Stimulated activated CD8-positive, alpha-beta memory T cell treated with anti-CD3 and anti-CD28 coated beads, Interleukin-15, amount 100 ng/mL, for 4 hours (primary cell): ENCODE measurements around the gene MYL6.
"Not testable (repeated sequence)": the region's sequence is repeated elsewhere in the genome, so short reads cannot be mapped to it uniquely, and the experiment has no call there.

Experiments used
- DNase-seq, 2 donors: peaks; one replicate each; pipeline ENCODE4 v3.0.0-alpha.2; 2020; ENCODE audit warnings: low read depth in 2 of 2

MYL6 gene

DNA sequence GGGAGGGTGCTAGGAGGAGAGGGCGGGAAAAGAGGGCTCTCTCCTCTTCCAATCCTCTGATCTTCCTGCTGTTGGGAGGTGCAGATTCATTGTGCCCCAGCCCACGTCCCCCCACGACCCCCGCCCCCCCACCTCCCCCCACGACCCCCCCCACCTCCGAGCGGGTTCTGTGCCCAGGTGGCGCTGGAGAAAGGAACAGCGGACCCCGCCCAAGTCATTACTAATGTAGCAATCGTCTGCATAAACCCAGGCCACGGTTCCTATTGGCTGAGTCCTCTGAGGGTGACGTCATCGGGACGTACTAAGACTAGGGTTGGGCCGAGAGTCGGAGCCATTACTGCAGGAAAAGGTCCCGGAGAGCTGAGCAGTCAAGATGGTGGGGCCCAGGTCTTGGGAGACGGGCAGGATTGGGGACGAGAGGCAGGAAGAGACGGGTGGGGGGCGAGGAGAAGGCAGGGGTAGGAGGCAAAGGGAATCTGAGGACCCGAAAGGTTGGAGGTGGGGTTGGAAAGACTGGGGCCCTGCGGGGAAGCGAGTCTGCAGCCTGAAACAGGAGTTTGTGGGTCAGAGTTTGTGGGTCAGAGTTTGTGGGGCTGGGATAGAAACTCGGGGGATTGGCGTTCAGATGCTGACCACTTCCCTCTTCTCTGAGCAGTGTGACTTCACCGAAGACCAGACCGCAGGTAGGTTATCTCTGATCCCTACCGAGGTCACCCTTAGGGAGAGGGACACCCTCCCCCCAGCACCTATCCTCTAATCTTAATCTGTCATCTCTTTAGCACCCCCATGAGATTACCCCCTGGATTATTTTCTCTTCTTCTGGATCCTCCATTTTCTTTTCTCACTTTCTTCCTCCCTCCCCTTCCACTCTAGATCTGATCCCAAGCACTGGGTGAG, at the start of gene MYL6:
MYL6 (plus strand) TSS at position 331 of the 897 bp plus-strand sequence; CDS start at position 374, 43 bp downstream.
- DNase-seq: peak; percentile 67 to 87

DNA sequence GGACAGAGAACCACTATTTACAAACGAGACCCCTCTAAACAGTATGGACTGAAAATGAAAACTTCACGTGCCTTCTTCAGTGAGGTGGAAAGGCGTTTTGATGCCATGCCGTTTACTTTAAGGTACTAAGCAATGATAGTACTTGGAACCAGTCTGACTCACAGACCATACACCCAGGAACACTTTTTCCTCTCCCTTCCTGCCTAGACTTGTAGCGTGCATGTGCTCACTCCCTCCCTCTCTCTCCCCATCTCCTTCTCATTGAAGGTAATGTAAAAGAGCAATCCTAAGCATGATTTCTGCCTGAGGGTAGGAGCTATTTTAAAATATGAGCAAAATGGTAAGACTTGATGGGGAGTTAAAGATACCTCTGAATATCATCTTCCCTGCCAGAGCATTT, 47.6 kb upstream of the MYL6 start:
- DNase-seq: no peak

DNA sequence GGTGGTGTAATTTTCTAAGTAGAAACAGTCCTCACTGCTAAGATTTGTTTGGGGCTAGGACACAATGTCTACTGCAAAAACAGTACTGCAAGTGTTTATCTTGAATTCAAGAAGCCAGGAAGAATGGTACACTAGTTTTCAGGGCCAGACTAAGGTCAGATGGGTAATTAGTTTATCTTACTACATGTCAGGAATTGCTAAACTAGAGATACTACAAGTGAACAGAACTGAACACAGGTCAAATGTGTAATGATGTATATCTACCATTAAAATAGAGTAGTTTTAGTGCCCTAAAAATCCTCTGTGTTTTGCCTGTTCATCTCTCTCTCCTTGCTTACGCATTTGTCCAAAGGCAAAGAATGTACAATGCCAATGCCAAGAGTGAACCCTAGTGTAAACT, 44.1 kb upstream of the MYL6 start:
- DNase-seq: no peak

DNA sequence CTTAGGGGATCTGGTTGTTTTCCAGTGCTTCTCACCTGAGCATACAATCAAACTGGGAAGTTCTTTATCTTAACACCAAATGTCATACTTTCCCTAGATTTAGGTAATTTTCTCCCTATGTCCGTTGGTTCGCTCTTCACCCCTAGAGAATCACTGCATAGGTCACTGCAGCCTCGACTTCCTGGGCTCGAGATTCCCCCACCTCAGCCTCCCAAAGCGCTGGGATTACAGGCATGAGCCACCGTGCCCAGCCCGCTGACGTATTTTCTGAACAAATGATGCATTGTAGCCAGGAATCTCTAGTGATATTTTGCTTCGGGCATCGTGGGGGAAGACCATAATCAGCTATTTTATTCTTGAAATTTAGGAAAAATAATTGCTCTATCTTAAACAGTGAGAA, 42.8 kb upstream of the MYL6 start:
- DNase-seq: no peak

DNA sequence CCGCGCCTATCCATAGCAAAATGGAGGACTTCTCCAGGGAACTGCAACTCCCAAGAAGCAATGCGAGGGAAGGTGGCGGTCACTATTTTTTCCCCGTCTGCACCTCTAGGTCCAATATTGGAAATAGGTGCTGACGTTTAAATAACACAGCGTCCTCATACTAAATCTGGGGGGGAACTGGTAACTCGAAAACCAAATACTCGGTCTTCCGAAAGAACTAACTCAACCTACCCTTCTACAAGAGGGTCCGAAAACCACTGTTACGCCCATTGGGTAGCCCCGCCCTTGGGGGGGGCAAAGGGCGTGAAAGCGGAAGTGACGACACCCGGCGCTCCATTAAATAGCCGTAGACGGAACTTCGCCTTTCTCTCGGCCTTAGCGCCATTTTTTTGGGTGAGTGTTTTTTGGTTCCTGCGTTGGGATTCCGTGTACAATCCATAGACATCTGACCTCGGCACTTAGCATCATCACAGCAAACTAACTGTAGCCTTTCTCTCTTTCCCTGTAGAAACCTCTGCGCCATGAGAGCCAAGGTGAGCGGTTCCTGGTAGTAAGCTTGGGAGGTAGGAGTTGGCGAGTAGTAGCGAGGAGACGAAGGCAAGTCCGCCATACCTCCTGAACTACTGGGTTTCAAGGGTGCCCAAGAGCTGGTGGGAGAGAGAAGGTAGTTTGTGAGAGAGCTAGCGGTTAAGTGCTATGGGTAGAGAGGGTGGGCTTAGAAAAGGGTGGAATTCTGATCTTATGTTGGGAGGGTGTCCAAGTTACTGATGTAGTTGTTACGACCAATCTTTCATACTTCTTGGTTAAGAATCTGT, 41.7 kb upstream of the MYL6 start, which contains the start of gene RPL41:
RPL41 (plus strand) TSS at position 367 of the 815 bp plus-strand sequence.
- DNase-seq: peak; percentile 83 to 89

DNA sequence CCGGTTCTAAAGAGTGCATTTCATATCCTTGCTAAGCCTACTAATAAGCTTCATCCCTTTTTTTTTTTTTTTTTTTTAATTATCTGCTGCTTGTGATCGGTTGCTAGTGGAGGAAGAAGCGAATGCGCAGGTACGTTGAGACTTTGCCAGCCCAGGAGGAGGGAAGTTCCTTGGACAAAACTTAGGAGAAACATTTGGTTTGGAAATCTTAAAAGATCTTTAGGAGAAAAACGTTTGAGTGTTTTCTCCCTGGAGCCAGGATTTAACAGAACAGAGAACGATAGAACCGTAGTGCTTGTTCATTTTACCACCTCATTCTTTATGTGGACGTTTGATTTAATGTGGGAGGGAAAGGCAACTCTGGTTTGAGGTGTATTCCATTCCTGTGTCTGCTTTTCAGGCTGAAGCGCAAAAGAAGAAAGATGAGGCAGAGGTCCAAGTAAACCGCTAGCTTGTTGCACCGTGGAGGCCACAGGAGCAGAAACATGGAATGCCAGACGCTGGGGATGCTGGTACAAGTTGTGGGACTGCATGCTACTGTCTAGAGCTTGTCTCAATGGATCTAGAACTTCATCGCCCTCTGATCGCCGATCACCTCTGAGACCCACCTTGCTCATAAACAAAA, 41.0 kb upstream of the MYL6 start:
- DNase-seq: not testable (repeated sequence)

DNA sequence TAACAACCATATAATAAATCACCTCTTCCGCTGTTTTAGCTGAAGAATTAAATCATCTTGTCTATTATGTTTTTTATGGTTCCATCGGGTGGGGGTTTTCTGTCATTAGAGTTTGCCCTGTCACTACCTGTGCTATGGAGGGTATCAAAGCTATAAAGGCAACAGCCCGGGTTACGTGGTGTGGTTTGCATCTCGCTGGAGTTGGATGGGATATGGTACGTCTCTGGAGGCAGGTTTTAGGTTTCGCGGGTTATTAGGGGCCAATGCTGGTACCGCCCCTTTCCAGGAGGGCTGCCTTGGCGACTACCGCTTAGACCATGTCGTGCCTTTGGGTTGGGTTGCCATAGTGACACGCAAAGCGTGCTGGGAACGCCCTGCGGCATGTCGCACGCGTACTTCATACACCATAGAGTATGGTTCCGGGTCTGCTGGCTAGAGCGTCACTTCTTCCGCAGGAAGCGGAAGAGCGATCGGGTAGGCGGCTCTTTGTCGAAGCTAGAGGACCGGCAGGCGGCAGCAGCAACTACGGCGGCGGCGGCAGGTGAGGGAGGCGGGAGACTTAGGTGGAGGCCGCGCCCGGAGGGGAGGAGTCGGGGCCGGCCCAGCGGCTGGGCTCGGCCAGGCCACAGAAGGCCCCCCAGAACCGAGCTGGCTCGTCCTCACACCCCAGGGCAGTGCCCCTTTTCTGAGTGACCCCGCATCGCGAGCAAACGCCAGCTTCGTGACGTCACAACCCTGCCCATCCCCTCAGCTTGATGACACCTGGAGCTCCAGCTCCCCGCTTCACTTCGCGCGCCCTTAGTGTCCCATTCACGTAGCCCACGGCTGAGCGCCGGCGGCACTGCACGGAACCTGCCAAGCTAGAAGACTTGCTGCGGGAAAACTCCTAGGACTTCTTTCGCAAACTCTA, 40.1 kb upstream of the MYL6 start, which contains the start of gene ZC3H10:
ZC3H10 (plus strand) TSS at position 489 of the 910 bp plus-strand sequence. CDS start 2,297 bp downstream, outside the sequence.
- DNase-seq: peak; percentile 94 to 96

DNA sequence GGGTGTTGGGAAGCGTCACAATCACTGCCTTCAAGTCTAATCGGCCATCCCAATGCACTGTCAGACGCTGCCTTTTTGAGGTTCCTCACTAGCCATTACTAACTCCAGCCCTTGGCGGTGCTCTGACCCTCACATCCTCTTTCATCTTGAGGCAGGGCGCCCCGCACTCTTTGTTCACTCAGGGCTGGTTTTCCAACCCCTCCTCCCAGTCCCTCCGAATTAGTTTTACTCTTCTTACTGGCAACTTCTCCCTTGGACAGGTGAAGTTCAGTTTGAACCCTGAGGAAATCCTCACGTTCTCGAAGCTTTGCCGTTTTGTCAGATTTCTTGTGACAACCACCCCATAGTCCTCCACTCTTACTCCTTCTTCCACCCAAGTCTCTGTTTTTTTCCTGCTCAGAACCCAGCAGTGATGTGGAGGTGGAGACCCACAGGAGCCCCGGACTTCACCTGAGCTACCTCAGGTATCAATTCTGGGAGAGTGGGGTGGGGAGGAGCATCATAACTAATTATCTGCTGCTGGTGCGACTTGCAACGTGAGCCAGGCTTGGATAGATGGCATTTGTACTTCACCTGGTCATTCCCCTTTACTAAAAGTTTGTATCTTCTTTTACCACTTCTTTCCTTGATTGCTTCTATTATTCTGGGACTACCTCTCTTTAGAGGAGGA, 39.3 kb upstream of the MYL6 start:
- DNase-seq: no peak

DNA sequence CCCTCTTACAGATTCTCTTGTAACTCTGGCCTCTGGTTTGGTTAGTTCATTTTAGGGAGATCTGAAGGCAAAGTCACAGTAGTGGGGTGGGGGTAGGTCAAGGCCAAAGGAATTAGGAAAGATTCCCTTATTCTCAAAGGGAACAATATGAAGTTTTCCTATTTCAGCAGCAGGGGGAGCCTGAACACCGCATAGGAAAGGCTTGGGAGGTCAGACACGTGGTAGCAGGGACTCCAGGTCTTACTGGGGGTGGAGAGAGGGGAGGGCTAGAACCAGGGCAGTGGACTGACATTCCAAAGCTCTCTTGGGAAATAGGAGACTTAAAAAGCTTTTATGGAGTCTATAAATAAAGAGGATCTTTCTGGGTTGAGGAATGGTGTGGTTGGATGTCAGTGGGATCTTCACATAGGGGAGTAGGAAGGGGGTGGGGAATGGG, 38.8 kb upstream of the MYL6 start:
- peak in 1 of 2 donors; percentile 12 for DNase-seq

DNA sequence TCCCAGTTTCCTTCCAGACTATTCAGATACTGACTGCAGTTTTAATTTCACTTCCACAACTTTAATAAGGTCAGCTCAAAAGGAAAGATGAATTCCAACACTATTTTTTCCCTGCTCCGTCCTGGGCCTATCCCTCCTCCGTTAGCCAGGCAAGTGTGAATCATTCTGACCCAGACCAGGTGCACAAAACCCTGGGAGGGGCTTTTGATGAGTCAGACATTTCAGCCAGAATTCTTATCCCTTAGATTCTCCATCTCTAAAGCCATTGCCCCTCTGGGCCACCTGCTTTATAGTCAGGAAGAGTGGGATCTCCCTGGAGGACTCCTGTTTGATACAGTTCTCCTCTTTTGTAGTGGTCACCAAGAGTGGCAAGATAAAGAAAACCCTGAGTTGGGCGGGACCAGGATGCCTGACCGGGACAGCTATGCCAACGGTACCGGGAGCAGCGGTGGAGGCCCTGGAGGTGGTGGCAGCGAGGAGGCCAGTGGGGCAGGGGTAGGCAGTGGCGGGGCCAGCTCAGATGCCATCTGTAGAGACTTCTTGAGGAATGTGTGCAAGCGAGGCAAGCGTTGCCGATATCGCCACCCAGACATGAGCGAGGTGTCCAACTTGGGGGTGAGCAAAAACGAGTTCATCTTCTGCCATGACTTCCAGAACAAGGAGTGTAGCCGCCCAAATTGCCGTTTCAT, 37.9 kb upstream of the MYL6 start:
- DNase-seq: no peak

DNA sequence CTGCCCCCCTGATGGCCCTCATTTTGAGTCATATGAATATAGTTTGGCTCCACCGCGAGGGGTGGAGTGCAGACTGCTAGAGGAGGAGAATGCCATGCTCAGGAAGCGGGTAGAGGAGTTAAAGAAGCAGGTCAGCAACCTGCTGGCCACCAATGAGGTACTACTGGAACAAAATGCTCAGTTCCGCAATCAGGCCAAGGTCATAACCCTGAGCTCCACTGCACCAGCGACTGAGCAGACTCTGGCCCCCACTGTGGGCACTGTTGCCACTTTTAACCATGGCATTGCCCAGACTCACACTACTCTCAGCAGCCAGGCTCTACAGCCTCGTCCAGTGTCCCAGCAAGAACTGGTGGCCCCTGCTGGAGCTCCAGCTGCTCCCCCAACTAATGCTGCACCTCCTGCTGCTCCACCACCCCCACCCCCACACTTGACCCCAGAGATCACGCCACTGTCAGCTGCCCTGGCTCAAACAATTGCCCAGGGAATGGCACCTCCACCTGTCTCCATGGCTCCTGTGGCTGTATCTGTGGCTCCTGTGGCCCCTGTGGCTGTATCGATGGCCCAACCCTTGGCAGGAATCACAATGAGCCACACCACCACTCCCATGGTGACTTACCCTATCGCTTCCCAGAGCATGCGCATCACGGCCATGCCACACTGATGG, 36.8 kb upstream of the MYL6 start:
- DNase-seq: no peak

DNA sequence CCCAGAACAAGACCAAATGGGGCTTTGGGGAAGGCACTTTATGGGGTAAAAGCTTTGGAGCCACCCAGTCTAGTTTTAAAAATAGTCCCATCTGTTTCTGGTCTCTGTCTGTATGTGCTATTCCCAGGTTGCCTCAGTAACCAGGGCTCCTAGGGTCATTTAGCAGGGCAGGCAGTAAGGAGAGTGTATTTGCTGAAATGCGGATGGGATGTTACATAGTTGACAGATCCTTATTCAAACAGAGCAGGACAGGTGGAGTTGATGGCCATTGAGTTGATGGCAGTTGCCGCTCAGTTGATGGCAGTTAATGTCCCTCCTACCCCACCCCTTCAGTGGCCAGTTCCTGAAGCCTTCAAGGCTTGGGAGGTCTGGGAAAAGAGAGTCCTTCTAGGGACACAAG, 35.5 kb upstream of the MYL6 start:
- DNase-seq: no peak

DNA sequence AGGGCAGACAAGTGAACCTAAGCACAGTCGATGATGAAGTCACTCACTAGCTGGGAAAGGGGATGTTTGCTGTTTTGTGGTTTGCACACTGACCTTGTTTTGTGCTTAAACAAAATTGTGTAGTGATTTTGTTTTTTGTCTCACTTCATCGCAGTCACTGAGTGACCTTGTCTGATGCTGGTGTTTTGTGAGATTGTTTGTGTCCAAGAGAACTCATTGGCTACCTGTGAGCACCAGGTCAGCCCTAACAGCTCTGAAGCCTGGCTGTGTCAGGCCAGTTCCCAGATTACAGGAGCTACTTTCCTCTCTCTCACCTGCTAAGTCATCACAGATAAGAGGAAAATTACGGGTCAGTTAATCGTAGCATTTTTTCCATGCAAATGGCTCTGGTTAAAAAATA, 34.0 kb upstream of the MYL6 start:
- no peak for DNase-seq

DNA sequence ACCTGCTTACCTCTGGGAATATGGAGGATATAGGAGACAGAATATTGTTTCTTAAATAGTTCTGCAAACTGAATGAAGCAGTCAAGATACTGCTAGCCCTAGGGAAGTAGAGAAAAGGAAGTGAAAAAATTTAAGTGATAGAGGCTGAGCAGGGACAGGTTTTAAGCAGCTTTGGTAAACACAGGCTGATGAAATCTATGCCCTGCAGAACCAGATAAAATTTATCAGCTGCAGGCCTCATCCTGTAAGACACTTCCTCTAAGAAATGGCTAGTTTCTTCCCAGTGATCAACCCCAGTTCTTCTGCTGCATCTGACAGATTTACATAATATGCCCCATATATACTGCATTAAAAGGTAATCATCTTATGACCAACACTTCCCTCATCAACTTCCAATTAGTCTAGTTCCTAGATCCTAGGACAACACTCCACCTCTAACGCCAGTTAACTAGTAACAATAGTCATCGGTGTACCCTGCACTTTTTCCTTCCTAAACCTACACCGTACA, 31.4 kb upstream of the MYL6 start:
- no peak for DNase-seq

DNA sequence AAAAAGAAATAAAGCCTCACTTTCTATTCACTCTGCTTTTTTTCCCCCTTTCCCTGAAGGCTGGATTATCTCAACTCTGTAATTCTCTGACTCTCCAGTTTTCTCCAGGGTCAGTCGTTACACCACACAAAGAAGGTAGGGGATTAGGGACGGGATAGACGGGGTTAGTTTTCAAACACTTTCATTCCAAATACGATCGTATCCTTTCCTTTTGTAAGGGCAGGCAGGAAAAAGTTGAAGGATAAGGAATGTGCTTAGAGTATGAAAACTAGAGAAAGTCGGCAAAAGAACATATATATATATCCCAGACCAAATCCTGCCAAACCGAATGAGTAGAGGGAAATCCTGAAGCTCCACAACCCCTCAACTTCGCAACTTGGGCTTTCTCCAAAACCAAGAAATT, 30.7 kb upstream of the MYL6 start:
- no peak for DNase-seq

DNA sequence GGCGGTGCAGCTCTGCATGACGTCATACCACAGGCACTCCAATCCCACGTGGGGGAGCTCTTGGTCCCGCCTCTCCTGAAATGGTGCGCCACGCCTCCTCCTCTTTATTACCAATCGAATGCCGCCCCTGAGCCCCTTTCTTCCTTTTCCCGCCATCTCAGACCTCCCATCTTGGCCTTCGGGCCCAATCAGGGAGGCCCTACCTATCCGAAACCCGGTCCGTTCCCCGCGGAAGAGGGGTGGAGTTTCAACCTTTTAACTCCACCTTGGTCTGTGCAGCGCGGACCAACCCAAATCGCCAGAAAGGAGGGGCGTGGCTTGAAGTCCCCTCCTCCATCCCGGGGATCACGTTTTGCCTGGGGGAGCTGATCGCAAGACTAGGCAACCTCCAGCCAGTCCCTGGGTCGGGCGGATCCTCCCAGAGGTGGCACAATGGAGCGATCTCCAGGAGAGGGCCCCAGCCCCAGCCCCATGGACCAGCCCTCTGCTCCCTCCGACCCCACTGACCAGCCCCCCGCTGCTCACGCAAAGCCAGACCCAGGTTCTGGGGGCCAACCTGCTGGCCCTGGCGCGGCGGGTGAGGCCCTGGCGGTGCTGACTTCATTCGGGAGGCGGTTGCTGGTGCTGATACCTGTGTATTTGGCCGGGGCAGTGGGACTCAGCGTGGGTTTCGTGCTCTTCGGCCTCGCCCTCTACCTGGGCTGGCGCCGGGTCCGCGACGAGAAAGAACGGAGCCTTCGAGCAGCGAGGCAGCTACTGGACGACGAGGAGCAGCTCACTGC, 30.1 kb upstream of the MYL6 start, which contains the start of gene ESYT1:
ESYT1 (plus strand) TSS at position 380 of the 782 bp plus-strand sequence; CDS start at position 433, 53 bp downstream.
- DNase-seq: peak; percentile 92 to 98

DNA sequence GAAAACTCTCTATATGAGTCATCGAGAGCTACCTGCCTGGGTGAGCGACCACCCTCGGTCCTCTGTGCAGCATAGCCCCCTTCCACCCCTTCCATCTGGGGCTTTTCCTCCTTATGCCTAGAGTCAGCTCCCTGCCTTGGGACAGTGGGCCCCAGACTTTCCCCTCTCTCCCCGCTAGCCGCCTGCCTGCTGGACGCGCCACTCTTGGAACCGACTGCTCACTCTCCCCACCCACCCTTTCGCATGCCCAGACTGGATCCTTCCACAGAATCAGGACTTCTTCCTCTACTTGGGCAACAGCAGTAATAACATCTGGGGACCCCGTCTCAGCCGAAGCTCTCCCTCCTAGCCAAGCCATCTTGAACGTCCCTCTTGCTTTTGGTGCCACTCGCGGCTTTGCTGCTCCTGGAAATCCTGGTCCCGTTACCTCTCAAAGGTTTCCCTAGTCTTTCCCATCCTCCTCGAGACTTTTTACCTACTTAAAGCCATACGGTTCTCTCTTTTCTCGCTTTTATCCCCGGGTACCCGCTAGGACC, 29.4 kb upstream of the MYL6 start:
- DNase-seq: no peak
